H9 (cell line): ENCODE results near the gene MXD3. TPM values are rescaled to one million over a fixed set of nuclear protein-coding genes. Genes with fewer than 3 reads are reported as not detected.
A peak's percentile ranks its signal among the peaks of the same experiment; 100 is the strongest.

Experiments used
- DNase-seq: peaks from one replicate; pipeline ENCODE4 v3.0.0-alpha.2; 2017
- H2AFZ ChIP-seq: one replicate; pipeline ENCODE4 v1.6.1; 2013; ENCODE audit warnings: mild to moderate bottlenecking, low read length, control low read depth, moderate library complexity
- H2AK5ac ChIP-seq: 2 replicates; pipeline ENCODE4 v1.6.1; 2013; ENCODE audit warnings: low read length, control low read depth, mixed read lengths; ENCODE audit not compliant: insufficient read length
- H2BK120ac ChIP-seq: one replicate; pipeline ENCODE4 v1.6.1; 2013; ENCODE audit warnings: low read depth, mild to moderate bottlenecking, low read length, control low read depth, inconsistent platforms; ENCODE audit not compliant: poor library complexity, severe bottlenecking
- H2BK12ac ChIP-seq: 2 replicates; pipeline ENCODE4 v1.6.1; 2013; ENCODE audit warnings: low read length, control low read depth, mixed read lengths, low read depth; ENCODE audit not compliant: insufficient read length
- H2BK15ac ChIP-seq: 2 replicates; pipeline ENCODE4 v1.6.1; 2013; ENCODE audit warnings: low read depth, low read length, control low read depth
- H2BK20ac ChIP-seq: one replicate; pipeline ENCODE4 v1.6.1; 2013; ENCODE audit warnings: low read depth, mild to moderate bottlenecking, low read length, control low read depth, inconsistent platforms; ENCODE audit not compliant: poor library complexity, severe bottlenecking
- H2BK5ac ChIP-seq: 2 replicates; pipeline ENCODE4 v1.6.1; 2013; ENCODE audit warnings: low read length, control low read depth, mixed read lengths; ENCODE audit not compliant: insufficient read length
- H3K14ac ChIP-seq: 2 replicates; pipeline ENCODE4 v1.6.1; 2013; ENCODE audit warnings: low read length, control low read depth; ENCODE audit not compliant: insufficient read depth
- H3K18ac ChIP-seq: 2 replicates; pipeline ENCODE4 v1.6.1; 2013; ENCODE audit warnings: low read depth, mild to moderate bottlenecking, mixed read lengths, low read length, control low read depth; ENCODE audit not compliant: insufficient read length
- H3K23ac ChIP-seq: 2 replicates; pipeline ENCODE4 v1.6.1; 2013; ENCODE audit warnings: low read length, control low read depth, mixed read lengths, low read depth; ENCODE audit not compliant: insufficient read length
- H3K23me2 ChIP-seq: 2 replicates; pipeline ENCODE4 v1.6.1; 2013; ENCODE audit warnings: low read depth, mild to moderate bottlenecking, mixed read lengths, low read length, control low read depth; ENCODE audit not compliant: insufficient read length, poor library complexity, severe bottlenecking
- H3K27ac ChIP-seq: 2 replicates; pipeline ENCODE4 v1.5.1; 2013; ENCODE audit warnings: low read length, control low read depth, mixed read lengths, low read depth; ENCODE audit not compliant: insufficient read length
- H3K27me3 ChIP-seq: 2 replicates; pipeline ENCODE4 v1.6.1; 2013; ENCODE audit warnings: low read length, control low read depth, inconsistent platforms; ENCODE audit not compliant: insufficient read depth
- H3K4ac ChIP-seq: 2 replicates; pipeline ENCODE4 v1.6.1; 2013; ENCODE audit warnings: low read depth, mild to moderate bottlenecking, control low read depth, inconsistent platforms, low read length, moderate library complexity
- H3K4me1 ChIP-seq: 2 replicates; pipeline ENCODE4 v1.6.1; 2013; ENCODE audit warnings: low read length, control low read depth, inconsistent platforms; ENCODE audit not compliant: insufficient read depth
- H3K4me2 ChIP-seq: 2 replicates; pipeline ENCODE4 v1.6.1; 2013; ENCODE audit warnings: low read length, control low read depth, mixed read lengths; ENCODE audit not compliant: insufficient read length, insufficient read depth
- H3K56ac ChIP-seq: 2 replicates; pipeline ENCODE4 v1.6.1; 2013; ENCODE audit warnings: low read depth, mild to moderate bottlenecking, mixed read lengths, low read length, control low read depth; ENCODE audit not compliant: insufficient read length
- H3K79me1 ChIP-seq: 2 replicates; pipeline ENCODE4 v1.6.1; 2013; ENCODE audit warnings: low read depth, mild to moderate bottlenecking, moderate library complexity, low read length, control low read depth, inconsistent platforms; ENCODE audit not compliant: insufficient read depth, poor library complexity, severe bottlenecking
- H3K79me2 ChIP-seq: 2 replicates; pipeline ENCODE4 v1.6.1; 2013; ENCODE audit warnings: low read length, control low read depth, inconsistent platforms; ENCODE audit not compliant: insufficient read depth
- H3K9ac ChIP-seq: 2 replicates; pipeline ENCODE4 v1.6.1; 2013; ENCODE audit warnings: low read length, control low read depth, mixed read lengths; ENCODE audit not compliant: insufficient read length; ENCODE audit errors: extremely low read depth
- H3K9me3 ChIP-seq: one replicate; pipeline ENCODE4 v1.6.1; 2013; ENCODE audit warnings: low read depth, low read length, inconsistent platforms; ENCODE audit not compliant: control insufficient read depth
- H3T11ph ChIP-seq: one replicate; pipeline ENCODE4 v1.6.1; 2013; ENCODE audit warnings: mild to moderate bottlenecking, low read length, control low read depth, inconsistent platforms
- H4K20me1 ChIP-seq: one replicate; pipeline ENCODE4 v1.6.1; 2013; ENCODE audit not compliant: control insufficient read depth, insufficient read length, insufficient read depth
- H4K5ac ChIP-seq: 2 replicates; pipeline ENCODE4 v1.6.1; 2013; ENCODE audit warnings: low read depth, mild to moderate bottlenecking, mixed read lengths, low read length, control low read depth; ENCODE audit not compliant: insufficient read length
- H4K8ac ChIP-seq: replicated peaks from 2 replicates; pipeline ENCODE4 v1.6.1; 2013; ENCODE audit warnings: low read length, control low read depth, mixed read lengths, low read depth; ENCODE audit not compliant: insufficient read length
- H4K91ac ChIP-seq: 2 replicates; pipeline ENCODE4 v1.6.1; 2013; ENCODE audit warnings: low read depth, mild to moderate bottlenecking, moderate library complexity, mixed read lengths, low read length, control low read depth; ENCODE audit not compliant: insufficient read length
- H3K27ac Mint-ChIP-seq, 3 experiments: 2 replicates in 2 of 3; 3 replicates in 1 of 3; pipeline ENCODE4 v1.8.0; 2020 to 2021; ENCODE audit warnings: mixed read lengths in 3 of 3, mild to moderate bottlenecking in 1 of 3, moderate library complexity in 1 of 3
- H3K27me3 Mint-ChIP-seq: 2 replicates; pipeline ENCODE4 v1.8.0; 2021; ENCODE audit warnings: low read depth, mild to moderate bottlenecking, moderate library complexity, mixed read lengths
- H3K36me3 Mint-ChIP-seq, 3 experiments: 2 replicates in 2 of 3; 3 replicates in 1 of 3; pipeline ENCODE4 v1.8.0; 2020 to 2021; ENCODE audit warnings: low read depth in 3 of 3, mixed read lengths in 3 of 3; ENCODE audit not compliant: insufficient read depth in 1 of 3
- H3K4me1 Mint-ChIP-seq, 2 experiments: 2 replicates each; pipeline ENCODE4 v1.8.0; 2020; ENCODE audit warnings: mixed read lengths in 2 of 2
- H3K4me3 Mint-ChIP-seq, 2 experiments: 2 replicates in 1 of 2; 3 replicates in 1 of 2; pipeline ENCODE4 v1.8.0; 2020 to 2021; ENCODE audit warnings: mild to moderate bottlenecking in 2 of 2, mixed read lengths in 2 of 2, moderate library complexity in 1 of 2
- H3K9me3 Mint-ChIP-seq, 2 experiments: 2 replicates in 1 of 2; 3 replicates in 1 of 2; pipeline ENCODE4 v1.8.0; 2020; ENCODE audit warnings: mild to moderate bottlenecking in 2 of 2, mixed read lengths in 2 of 2, moderate library complexity in 1 of 2
- WGBS: extraction: QIAGEN DNeasy Blood & Tissue Kit; methylation state at CpG from one replicate; pipeline ENCODE4 v1.1.7; 2013; ENCODE audit warnings: missing lambda C conversion rate, low lambda C conversion rate, mixed read lengths; ENCODE audit not compliant: insufficient read length; ENCODE audit errors: extremely low coverage; 5-methylcytosine and 5-hydroxymethylcytosine counted together
- total RNA-seq: library from RNA; stranded (reverse); gene quantifications from 2 replicates; pipeline ENCODE4 v1.2.1, GENCODE V29; 2021
- TF ChIP-seq, protein P1 (sequence below): fragments of 200-600 bp; sonication (generic); conservative IDR thresholded peaks from 3 replicates; pipeline ENCODE4 v1.8.0; 2021; ENCODE audit warnings: antibody characterized with exemption, mild to moderate bottlenecking

Gene MXD3
- total RNA-seq, 1 experiment from 2014 or later = 9.8 TPM

GRCh38 chr5:177301503-177302165 lies 10.1 kb downstream of the MXD3 start:
- H3K4ac ChIP-seq = no peak overlapping the region
- WGBS = no CpG with 5 or more reads among the region's 7 CpGs
- no peak overlapping the region for H3K14ac ChIP-seq
- no peak overlapping the region for H3K18ac ChIP-seq
- H3K27me3 Mint-ChIP-seq = peaks cover 1% of the 10 kb centered on the region; the same call in 1 of the 2 replicates
- H3K9ac ChIP-seq = no peak overlapping the region
- no peak overlapping the region for H4K91ac ChIP-seq
- H3K27me3 ChIP-seq = no peaks in the 10 kb centered on the region
- H3K36me3 Mint-ChIP-seq = peaks cover 22 to 56% (median 27%) of the 10 kb centered on the region in 3 experiments
- no peak overlapping the region for H2BK20ac ChIP-seq
- H4K20me1 ChIP-seq = no peaks in the 10 kb centered on the region
- H2BK5ac ChIP-seq = no peak overlapping the region
- peak overlapping the region in 2 of 3 experiments; percentile 68 to 79; a peak in 3 of 7 replicates for H3K27ac Mint-ChIP-seq
- peaks cover 13% of the 10 kb centered on the region for H3K23me2 ChIP-seq
- H2BK12ac ChIP-seq = no peak overlapping the region
- H3K9me3 Mint-ChIP-seq = no peaks in the 10 kb centered on the region
- no peak overlapping the region for H3K27ac ChIP-seq
- H3K4me2 ChIP-seq = no peak overlapping the region
- no peak overlapping the region for H3K56ac ChIP-seq
- peak overlapping the region; percentile 93 to 96; a peak in 4 of 5 replicates for H3K4me3 Mint-ChIP-seq
- H3K4me1 Mint-ChIP-seq = peaks cover 37 to 59% of the 10 kb centered on the region in 2 experiments
- no peak overlapping the region for H2AK5ac ChIP-seq
- H3T11ph ChIP-seq = no peak overlapping the region
- no peaks in the 10 kb centered on the region for H3K4me1 ChIP-seq
- TF ChIP-seq, protein P1, sequence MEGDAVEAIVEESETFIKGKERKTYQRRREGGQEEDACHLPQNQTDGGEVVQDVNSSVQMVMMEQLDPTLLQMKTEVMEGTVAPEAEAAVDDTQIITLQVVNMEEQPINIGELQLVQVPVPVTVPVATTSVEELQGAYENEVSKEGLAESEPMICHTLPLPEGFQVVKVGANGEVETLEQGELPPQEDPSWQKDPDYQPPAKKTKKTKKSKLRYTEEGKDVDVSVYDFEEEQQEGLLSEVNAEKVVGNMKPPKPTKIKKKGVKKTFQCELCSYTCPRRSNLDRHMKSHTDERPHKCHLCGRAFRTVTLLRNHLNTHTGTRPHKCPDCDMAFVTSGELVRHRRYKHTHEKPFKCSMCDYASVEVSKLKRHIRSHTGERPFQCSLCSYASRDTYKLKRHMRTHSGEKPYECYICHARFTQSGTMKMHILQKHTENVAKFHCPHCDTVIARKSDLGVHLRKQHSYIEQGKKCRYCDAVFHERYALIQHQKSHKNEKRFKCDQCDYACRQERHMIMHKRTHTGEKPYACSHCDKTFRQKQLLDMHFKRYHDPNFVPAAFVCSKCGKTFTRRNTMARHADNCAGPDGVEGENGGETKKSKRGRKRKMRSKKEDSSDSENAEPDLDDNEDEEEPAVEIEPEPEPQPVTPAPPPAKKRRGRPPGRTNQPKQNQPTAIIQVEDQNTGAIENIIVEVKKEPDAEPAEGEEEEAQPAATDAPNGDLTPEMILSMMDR = no peak
- no peak overlapping the region for H2AFZ ChIP-seq
- no peak for DNase-seq
- no peak overlapping the region for H4K8ac ChIP-seq
- H2BK120ac ChIP-seq = no peak overlapping the region
- no peak overlapping the region for H2BK15ac ChIP-seq
- no peaks in the 10 kb centered on the region for H3K79me1 ChIP-seq
- no peak overlapping the region for H4K5ac ChIP-seq
- no peaks in the 10 kb centered on the region for H3K9me3 ChIP-seq
- peaks cover 9% of the 10 kb centered on the region; the same call in 1 of the 2 replicates for H3K79me2 ChIP-seq
- no peak overlapping the region for H3K23ac ChIP-seq
